Measurements from ENCODE around the gene HACD2. TPM values are rescaled to one million over a fixed set of nuclear protein-coding genes. Genes with fewer than 3 reads are reported as not detected.

The HACD2 gene
- total and polyA plus RNA-seq, 12 donors, result 5.1 to 29.9 (median 20.2) TPM

DNA sequence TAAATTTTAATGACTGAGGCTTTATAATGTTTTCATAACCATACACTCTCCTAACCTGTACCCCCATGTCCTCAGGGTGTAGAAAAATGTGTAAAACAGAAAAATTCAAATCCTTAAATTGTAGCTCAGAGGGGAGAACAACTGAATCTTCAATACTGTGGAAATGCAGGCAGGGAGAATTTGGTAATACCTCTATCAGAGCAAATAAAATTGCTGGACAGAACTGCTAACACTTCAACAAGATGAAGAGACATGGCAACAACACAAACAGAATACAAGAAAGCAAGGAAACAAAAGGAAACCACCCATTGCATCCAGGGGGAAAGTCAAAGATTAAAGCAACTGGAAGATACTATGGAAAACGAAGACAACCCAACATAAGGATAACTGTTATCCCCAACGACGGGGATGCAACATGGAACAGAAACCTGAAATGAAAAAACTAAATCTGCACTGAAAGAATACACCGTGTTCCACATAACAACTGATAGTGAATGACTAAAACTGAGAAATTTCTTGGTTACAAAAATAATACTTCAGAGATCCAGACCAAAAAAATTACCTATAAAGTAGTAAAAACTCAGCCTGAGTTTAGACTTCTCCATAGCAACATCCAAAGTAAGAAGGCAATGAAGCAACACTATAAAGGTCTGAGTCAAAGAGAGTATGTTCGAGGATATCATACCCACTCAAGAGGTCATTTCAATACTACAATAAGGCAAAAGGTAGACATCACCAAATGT lies 48.5 kb downstream of the HACD2 start:
- intact Hi-C loops (cut with DNase I), result no loop called here
- Histone ChIP-seq H3K27me3 (no peaks in the 10 kb centered on the region), H3K27ac (no peak overlapping the region), H3K9me3 (replicated peaks in 1 of 3) (no peaks in the 10 kb centered on the region), H3K36me3 (replicated peaks in 1 of 2) (no peaks in the 10 kb centered on the region), H3K4me1 (replicated peaks in 1 of 2) (peaks cover 0 to 38% of the 10 kb centered on the region in 2 donors), H3K4me3 (no peak overlapping the region)
- no peak for DNase-seq
- TF ChIP-seq, protein P1, sequence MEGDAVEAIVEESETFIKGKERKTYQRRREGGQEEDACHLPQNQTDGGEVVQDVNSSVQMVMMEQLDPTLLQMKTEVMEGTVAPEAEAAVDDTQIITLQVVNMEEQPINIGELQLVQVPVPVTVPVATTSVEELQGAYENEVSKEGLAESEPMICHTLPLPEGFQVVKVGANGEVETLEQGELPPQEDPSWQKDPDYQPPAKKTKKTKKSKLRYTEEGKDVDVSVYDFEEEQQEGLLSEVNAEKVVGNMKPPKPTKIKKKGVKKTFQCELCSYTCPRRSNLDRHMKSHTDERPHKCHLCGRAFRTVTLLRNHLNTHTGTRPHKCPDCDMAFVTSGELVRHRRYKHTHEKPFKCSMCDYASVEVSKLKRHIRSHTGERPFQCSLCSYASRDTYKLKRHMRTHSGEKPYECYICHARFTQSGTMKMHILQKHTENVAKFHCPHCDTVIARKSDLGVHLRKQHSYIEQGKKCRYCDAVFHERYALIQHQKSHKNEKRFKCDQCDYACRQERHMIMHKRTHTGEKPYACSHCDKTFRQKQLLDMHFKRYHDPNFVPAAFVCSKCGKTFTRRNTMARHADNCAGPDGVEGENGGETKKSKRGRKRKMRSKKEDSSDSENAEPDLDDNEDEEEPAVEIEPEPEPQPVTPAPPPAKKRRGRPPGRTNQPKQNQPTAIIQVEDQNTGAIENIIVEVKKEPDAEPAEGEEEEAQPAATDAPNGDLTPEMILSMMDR (IDR thresholded peaks at IDR 0.05), result no peak
- TF ChIP-seq POLR2A (IDR thresholded peaks at IDR 0.05), result no peak
- 85 to 92% (median 89%) methylated on average over 5 of the region's 5 CpGs for WGBS, 4 donors

DNA sequence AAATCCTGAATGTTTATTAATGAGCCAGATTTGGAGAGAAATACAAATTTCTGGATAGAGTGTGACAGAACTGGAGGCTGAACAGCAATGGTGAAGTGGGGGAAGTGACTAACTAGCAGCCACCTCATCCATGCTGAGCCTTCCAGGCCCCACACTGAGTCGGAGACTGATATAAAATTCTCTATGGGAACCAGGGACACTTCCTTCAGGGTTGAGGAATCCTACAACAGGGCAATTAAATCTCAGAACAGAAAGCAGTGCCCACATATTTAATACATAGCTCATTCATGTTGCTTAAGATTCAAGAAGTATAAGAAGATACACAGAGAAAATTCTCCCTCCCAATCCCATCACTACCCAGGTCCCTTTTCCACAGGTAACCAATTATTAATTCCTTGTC lies 49.3 kb downstream of the HACD2 start:
- TF ChIP-seq POLR2A (IDR thresholded peaks at IDR 0.05), result no peak
- TF ChIP-seq, protein P1 (IDR thresholded peaks at IDR 0.05), result no peak
- H3K9me3 ChIP-seq (replicated peaks in 1 of 3), result no peaks in the 10 kb centered on the region
- no peak overlapping the region for H3K4me3 ChIP-seq
- intact Hi-C loops (cut with DNase I), result no loop called here
- WGBS, 4 donors, result 80 to 97% (median 87%) methylated on average over 1 of the region's 1 CpG
- no peaks in the 10 kb centered on the region for H3K27me3 ChIP-seq
- DNase-seq, result no peak
- H3K27ac ChIP-seq, result no peak overlapping the region
- peaks cover 0 to 38% of the 10 kb centered on the region in 2 donors for H3K4me1 ChIP-seq (replicated peaks in 1 of 2)
- no peaks in the 10 kb centered on the region for H3K36me3 ChIP-seq (replicated peaks in 1 of 2)

DNA sequence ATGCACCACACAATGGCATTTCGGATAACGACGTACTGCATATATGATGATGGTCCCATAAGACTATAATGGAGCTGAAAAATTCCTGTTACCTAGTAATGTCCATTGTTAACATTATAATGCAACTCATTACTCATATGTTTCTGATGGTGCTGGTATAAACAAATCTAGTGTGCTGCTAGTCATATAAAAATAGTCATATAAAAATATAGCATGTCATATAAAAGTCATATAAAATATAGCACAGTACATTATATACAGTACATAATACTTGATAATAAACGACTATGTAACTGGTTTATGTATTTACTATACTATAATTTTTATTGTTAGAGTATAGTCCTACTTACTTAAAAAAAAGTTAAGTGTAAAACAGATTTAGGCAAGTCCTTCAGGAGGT lies 50.6 kb downstream of the HACD2 start:
- Histone ChIP-seq H3K27ac (peak overlapping the region in 1 of 5 donors; percentile 19), H3K9me3 (replicated peaks in 1 of 3) (no peaks in the 10 kb centered on the region), H3K36me3 (replicated peaks in 1 of 2) (no peaks in the 10 kb centered on the region), H3K4me1 (replicated peaks in 1 of 2) (peaks cover 0 to 38% of the 10 kb centered on the region in 2 donors), H3K4me3 (no peak overlapping the region), H3K27me3 (no peaks in the 10 kb centered on the region)
- TF ChIP-seq, protein P1 (IDR thresholded peaks at IDR 0.05), result no peak
- TF ChIP-seq POLR2A (IDR thresholded peaks at IDR 0.05), result no peak
- 91 to 95% (median 93%) methylated on average over 4 of the region's 4 CpGs for WGBS, 4 donors
- no peak for DNase-seq
- intact Hi-C loops (cut with DNase I), result no loop called here

DNA sequence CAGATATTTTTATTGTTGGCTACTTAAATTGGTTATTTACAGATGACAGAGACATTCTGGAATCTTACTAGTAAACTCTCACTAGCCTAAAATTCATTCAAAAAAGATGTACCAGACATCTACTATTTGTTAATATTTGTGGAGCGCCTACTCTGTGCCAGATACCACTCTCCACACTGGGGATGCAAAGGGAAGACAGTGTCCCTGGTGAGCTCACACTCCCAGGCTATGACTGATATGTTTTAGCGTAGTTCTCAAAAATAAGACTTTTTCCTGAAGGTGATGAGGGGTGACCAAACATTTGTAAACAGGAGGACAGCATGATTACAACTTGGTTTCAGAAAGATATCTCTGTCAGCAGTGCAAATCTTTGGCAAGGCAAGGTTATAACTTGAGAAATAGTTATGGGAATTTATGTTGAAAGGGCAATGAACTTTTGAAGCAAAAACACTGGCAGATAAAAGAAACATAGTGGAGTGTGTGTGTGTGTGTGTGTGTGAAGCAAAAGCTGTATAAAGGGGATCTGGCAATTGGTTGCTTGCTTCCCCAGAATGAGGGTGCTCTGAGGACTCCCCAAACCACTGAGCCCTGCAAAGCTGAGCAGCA lies 51.2 kb downstream of the HACD2 start:
- peaks cover 0 to 38% of the 10 kb centered on the region in 2 donors for H3K4me1 ChIP-seq (replicated peaks in 1 of 2)
- no peaks in the 10 kb centered on the region for H3K36me3 ChIP-seq (replicated peaks in 1 of 2)
- no peaks in the 10 kb centered on the region for H3K27me3 ChIP-seq
- H3K27ac ChIP-seq, result peak overlapping the region in 3 of 5 donors; percentile 24 to 60 (median 37)
- no peaks in the 10 kb centered on the region for H3K9me3 ChIP-seq (replicated peaks in 1 of 3)
- TF ChIP-seq, protein P1 (IDR thresholded peaks at IDR 0.05), result no peak
- TF ChIP-seq POLR2A (IDR thresholded peaks at IDR 0.05), result no peak
- WGBS, 4 donors, result 57 to 75% (median 71%) methylated on average over 2 of the region's 2 CpGs
- no peak overlapping the region for H3K4me3 ChIP-seq
- peak in 4 of 7 donors; percentile 16 to 56 (median 41) for DNase-seq
- intact Hi-C loops (cut with DNase I), result no loop called here

All from adrenal gland (tissue), 12 donors.